Fibroblast of lung (primary cell): ENCODE data around the gene PRKCA.

Experiments used
- CTCF ChIP-seq, 2 donors: IDR thresholded peaks in 1 of 2; conservative IDR thresholded peaks in 1 of 2; 1 replicate in 1 of 2; 2 replicates in 1 of 2; pipeline ENCODE4 v1.5.1; 2011 to 2012; ENCODE audit warnings: low read length in 2 of 2, control low read depth in 1 of 2, inconsistent platforms in 1 of 2, low read depth in 1 of 2, mild to moderate bottlenecking in 1 of 2
- EZH2 ChIP-seq: IDR thresholded peaks from 2 replicates; pipeline ENCODE4 v1.5.1; 2012; ENCODE audit warnings: low read length, control low read depth, mild to moderate bottlenecking; ENCODE audit errors: missing control alignments

- TF ChIP-seq CTCF (conservative IDR thresholded peaks at IDR 0.05 in 1 of 2, IDR thresholded peaks at IDR 0.05 in 1 of 2; ENCODE audit: low read depth in 1 of 2, low read length in 2 of 2): no peak
- no peak for TF ChIP-seq EZH2
Observed at GRCh38 chr17:66524877-66525276, 222.5 kb downstream of the PRKCA start.
